WTC11 (cell line): ENCODE data around the gene RAB24.
"Not testable (repeated sequence)": the region's sequence is repeated elsewhere in the genome, so short reads cannot be mapped to it uniquely, and the experiment has no call there.

Experiments used
- NFYB ChIP-seq: sonication (generic); formaldehyde crosslinking; conservative IDR thresholded peaks from 2 replicates; pipeline ENCODE4 v1.8.0; 2022; ENCODE audit warnings: low read depth, missing genetic modification reagents
- NR1H2 ChIP-seq: sonication (generic); formaldehyde crosslinking; IDR thresholded peaks from 2 replicates; pipeline ENCODE4 v1.9.0; 2021; ENCODE audit warnings: mild to moderate bottlenecking, moderate library complexity, missing genetic modification reagents
- NR2C2 ChIP-seq: sonication (generic); formaldehyde crosslinking; IDR thresholded peaks from 2 replicates; pipeline ENCODE4 v1.8.0; 2022; ENCODE audit warnings: mild to moderate bottlenecking, missing genetic modification reagents
- TP53 ChIP-seq: sonication (generic); formaldehyde crosslinking; IDR thresholded peaks from 2 replicates; pipeline ENCODE4 v1.8.1; 2023; ENCODE audit warnings: mild to moderate bottlenecking, missing genetic modification reagents
- ZNF416 ChIP-seq: fragments of 250-450 bp; sonication (Bioruptor Pico); IDR thresholded peaks from 2 replicates; pipeline ENCODE4 v1.9.0; 2021; ENCODE audit warnings: mild to moderate bottlenecking, inconsistent platforms
- ZSCAN18 ChIP-seq: fragments of 250-450 bp; sonication (Bioruptor Pico); IDR thresholded peaks from 2 replicates; pipeline ENCODE4 v2.1.2; 2022; ENCODE audit warnings: mild to moderate bottlenecking, moderate library complexity
- TF ChIP-seq, protein P1 (sequence below): fragments of 200-600 bp; IDR thresholded peaks from 2 replicates; pipeline ENCODE4 v1.8.0; 2022; ENCODE audit warnings: antibody characterized with exemption

DNA sequence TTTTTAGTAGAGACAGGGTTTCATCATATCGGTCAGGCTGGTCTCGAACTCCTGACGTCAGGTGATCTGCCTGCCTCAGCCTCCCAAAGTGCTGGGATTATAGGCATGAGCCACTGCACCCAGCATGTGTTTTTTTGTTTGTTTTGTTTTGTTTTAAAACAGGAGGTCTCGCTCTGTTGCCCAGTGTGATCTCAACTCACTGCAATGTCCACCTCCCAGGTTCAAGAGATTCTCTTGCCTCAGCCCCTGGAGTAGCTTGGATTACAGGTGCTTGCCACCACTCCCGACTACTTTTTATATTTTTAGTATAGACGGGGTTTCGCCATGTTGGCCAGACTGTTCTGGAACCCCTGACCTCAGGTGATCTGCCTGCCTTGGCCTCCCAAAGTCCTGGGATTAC is 44.8 kb downstream of the RAB24 start:
- TF ChIP-seq, protein P1, sequence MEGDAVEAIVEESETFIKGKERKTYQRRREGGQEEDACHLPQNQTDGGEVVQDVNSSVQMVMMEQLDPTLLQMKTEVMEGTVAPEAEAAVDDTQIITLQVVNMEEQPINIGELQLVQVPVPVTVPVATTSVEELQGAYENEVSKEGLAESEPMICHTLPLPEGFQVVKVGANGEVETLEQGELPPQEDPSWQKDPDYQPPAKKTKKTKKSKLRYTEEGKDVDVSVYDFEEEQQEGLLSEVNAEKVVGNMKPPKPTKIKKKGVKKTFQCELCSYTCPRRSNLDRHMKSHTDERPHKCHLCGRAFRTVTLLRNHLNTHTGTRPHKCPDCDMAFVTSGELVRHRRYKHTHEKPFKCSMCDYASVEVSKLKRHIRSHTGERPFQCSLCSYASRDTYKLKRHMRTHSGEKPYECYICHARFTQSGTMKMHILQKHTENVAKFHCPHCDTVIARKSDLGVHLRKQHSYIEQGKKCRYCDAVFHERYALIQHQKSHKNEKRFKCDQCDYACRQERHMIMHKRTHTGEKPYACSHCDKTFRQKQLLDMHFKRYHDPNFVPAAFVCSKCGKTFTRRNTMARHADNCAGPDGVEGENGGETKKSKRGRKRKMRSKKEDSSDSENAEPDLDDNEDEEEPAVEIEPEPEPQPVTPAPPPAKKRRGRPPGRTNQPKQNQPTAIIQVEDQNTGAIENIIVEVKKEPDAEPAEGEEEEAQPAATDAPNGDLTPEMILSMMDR = not testable (repeated sequence)
- not testable (repeated sequence) for TF ChIP-seq ZSCAN18 (CRISPR knock-in tag); NR2C2 (CRISPR knock-in tag); ZNF416; NFYB; TP53 (CRISPR knock-in tag); NR1H2
